Activated CD4-positive, alpha-beta T cell treated with anti-CD3 and anti-CD28 coated beads, Interleukin-2, amount 50 U/mL, for 4 hours (primary cell): Measurements from ENCODE around the gene ADGRG1.

Experiments used
- DNase-seq, 2 experiments: peaks; one replicate each; pipeline ENCODE4 v3.0.0-alpha.2; 2020

Gene ADGRG1

DNA sequence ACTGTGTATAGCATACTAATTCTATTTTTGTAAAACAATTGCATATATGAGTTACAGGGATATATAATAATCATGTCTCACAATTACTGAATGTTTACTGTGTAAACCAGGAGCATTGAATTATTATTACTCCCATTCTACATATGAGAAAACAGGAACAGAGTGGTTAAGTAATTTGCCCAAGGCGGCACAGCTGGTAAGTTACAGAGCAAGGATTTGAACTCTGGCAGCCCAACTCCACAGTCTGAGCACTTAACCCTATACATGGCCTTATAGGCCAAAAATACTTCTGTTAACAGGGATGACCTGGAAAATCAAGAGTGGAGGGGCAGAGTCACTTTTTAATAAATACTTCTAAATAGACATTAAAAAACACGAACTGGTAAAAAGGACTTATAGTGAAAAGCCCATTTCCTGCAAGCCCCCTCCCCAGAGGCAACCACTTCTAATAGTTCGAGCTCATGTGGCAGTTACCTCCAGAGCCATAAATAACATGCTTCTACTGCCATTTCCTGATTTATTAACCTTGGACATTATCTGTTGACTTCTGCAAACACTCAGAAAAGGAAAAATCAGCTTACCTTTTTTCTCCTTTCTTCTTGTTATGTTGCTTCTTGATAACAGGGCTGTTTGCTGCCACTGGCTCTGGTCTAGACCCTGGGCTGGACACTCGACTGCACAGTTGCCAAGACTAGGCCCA is 22.1 kb upstream of the ADGRG1 start:
- DNase-seq: no peak

DNA sequence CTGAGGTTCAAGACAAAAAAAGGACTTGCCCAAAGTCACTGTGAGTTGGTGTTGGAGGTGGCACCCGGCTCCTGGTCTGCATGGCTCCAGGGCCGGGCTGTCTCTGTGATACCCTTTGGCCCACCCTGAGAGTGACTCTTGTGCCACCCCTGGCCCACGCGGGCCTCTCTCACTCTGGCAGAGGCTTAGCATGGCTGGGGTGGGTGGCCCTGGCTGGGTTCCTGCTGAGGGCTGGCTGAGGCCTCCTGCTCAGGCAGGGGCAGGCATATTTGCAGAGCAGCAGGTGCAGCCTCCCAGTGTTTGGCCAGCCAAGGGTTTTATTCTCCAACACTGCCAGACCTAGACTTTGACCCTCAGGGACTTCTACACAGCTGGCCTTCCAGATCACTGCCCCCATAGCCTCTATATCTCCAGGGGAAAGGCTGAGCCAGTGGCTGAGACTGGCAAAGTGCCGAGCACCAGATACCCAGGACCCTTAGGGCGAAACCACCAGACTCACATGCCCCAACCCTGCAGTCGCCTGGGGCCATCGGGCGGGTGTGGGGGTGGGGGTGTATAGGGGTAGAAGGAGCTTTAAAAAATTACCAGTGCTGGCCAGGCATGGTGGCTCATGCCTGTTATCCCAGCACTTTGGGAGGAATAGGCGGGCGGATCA is 21.5 kb upstream of the ADGRG1 start:
- DNase-seq: no peak

DNA sequence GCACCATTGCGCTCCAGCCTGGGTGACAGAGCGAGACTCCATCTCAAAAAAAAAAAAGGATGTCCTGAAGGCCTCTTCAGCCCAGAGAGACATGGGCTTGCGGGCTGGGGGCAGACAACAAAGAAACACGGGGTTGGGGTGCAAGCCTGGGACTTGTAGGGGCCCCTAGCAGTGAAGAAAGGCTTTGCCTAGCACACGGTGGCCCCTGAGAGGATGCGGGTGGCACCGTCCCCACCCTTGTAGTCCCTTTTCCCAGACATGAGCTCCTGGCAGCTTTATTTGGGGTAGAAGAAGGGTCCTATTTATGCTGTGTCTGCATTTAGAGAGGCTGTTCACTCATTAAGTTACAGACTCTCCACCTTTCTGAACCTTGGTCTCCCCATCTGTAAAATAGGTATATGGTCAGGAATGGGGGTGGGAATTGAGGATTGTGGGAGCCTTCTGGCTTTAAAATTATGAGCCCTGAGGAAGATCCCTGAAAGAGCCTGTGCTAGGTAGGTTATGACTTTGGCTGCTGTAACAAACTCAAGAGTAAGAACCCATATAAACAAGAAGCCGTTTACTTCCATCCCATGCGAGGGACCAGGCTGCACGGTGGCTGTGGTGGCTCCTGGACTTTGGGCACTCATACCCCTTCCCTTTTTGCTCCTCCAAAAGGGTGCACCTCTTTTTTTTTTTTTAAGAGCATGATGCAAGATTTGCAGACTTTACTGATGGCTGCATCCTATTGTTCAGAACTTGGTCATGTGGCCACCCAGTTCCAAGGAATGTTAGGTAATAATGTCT is 20.6 kb upstream of the ADGRG1 start:
- no peak for DNase-seq

DNA sequence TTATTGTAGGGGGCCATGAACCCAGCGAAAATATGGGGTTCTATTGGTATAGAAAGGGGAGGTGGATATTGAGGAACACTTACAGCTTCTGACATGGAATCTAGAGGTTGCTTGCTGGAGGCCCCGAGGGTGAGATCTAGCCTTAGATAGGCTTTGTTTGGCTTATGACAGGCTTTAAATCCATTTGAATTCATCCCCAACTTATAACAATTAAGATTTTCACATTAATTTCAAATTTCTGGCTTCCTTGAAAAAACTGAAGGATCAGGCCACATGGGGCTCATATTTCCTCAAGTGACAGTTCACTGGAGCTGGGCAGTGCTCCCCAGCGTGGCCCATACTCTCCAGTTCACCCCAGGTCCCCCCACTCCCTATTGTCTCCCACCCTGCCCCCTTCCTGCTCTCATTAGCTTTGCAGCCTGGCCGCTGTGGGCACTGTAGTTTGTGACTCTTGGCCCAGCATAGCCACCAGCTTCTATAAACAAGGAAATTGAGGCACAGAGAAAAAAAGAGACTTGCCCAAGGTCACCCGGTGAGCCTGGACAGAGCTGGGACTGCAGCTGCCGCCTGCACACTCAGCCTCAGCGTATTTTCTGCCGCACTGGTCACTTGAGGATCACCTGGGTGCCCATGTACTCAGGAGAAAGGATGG is 19.8 kb upstream of the ADGRG1 start:
- no peak for DNase-seq

DNA sequence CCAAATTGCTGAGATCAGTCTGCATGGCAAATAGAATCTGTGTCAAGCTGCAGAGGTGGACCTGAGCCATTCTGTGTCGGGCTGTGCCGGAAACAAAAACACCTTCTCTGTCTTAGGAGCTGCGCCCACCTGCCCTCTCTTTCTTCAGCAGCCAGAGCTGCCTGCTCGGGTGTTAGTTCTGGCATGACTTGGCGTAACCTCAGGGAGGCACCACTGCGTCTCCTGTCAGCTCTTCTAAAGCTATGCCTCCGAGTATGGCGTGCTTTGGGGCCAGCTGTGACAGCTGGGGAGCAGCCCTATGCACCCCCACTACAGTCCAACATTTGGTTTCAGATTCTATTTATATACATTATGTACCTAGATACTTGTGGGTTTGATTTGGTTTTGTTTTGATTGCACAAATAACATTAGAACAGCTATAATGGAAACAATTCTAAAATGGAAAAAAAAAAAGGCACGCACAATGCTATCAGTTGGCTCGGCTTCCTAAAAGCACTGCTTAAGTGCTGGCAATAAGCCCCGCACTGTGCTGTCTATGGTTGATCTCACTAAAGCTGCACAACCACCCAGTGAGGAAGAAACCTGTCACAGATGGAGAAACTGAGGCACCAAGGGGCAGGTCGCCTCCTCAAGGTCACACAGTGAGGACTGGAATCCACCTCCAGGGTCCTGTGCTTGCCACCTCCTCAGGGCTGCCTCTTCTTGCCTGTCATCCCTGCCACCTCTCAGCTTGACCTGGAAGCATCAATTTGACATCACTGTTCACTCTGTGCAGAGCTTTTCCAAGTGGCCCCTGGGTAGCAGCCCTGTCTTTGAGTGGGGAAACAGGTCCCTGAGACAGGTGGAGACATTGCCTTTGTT is 18.7 kb upstream of the ADGRG1 start:
- DNase-seq: peak in 1 of 2 experiments; percentile 13

DNA sequence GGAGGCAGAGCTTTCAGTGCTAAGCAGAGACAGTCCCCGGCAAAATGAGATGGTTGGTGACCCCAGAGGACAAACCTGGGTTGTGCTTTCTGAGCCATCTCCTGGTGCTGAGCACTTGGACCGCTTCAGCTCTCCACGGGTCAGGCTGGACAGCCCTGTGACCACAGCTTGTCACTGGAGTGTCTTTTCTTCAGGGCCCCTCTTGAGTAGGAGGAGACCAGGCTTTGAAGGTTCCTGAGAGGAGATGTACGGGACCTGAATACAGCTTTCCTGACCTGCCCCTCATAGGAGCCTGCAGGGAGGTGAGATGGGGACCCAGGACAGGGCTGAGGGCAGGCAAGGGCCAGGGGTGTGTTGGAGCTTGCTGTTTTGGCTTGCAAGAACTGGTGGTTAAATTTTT is 17.8 kb upstream of the ADGRG1 start:
- DNase-seq: no peak

DNA sequence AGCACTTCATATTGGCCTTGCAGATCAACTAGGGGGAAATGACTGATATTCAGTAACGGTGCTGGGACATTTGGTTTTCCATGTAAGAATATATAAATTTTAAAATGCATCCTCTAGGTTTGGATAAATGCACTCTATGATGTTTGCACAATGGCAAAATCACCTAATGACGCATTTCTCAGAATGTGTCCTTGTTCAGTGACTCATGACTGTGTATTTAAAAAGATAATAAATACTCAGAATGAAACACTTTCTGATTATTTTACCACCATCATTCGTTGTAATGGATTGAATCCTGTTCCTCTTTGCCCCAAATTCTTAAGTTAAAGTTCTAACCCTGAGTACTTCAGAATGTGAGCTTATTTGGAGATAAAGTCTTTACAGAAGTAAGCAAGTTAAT is 17.2 kb upstream of the ADGRG1 start:
- DNase-seq: no peak

DNA sequence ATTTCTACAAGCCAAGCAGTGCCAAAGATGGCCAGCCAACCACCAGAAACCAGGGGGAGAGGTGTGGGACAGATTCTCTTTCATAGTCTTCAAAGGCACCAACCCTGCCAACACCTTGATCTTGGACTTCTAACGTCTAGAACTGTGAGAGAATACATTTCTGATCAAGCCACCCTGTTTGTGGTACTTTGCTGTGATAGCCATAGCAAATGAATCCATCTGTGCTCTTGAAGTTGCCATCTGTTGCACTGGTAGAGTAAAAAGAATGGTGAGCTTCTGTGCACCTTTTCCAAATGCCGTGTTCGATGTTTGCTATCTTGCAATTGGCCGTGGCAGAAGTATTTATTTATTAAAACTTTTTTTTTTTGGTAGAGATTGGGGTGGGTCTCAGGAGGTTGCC is 16.7 kb upstream of the ADGRG1 start:
- DNase-seq: no peak

DNA sequence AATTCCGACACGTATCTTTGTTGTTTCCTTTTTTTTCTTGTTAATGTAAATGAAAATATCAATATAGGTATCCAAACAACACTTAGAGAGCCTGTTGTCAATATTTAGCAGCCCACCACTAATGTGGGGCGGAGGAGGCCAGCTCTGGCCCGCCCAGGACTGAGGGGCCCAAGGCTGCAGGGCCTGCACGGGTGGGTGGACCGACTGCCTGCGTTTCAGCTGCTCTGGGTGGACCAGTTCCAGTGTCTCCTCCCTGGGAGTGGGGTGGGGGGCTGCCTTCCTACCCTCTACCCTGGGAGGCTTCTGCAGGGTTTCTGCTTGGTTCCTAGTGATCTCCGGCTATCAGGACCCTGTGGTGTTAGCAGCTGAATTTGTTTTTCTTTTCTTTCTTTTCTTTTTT is 15.9 kb upstream of the ADGRG1 start:
- DNase-seq: no peak

DNA sequence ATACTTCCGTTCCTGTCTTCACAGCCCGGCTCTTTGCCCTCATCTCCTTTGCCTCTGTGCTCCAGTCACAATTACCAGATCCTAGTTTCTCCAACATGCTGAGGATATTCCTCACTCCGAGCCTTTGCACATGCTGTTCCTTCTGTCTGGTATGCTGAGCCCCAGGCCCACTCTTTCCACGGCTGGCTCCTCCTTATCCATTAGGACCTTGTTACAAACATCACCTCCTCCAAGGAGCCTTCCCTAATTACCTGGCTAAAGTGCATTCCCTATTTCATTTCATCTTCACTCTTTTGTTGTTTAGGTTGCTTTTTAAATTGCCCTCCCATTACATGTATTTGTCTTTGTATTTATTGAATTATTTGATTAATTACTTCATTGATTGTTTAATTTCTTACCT is 14.9 kb upstream of the ADGRG1 start:
- no peak for DNase-seq

DNA sequence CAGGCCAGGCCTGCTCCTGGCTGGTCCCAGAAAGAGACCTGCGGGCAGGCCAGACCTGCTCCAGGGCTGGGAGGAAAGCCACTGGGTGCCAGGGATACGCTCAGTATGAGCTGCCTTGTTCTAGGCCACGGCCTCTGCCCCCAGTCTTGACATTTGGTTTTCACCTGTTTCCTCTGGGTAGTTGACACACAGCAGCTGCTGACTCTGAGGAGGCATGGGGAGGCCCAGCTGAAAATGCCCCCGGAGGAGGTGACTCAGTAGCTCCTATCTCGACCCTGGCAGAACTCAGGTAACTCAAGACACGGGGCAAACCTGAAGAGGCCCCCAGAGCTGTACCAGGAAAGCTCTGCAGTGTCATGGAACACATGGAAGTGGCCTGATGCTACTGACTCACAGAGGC is 13.9 kb upstream of the ADGRG1 start:
- DNase-seq: no peak

DNA sequence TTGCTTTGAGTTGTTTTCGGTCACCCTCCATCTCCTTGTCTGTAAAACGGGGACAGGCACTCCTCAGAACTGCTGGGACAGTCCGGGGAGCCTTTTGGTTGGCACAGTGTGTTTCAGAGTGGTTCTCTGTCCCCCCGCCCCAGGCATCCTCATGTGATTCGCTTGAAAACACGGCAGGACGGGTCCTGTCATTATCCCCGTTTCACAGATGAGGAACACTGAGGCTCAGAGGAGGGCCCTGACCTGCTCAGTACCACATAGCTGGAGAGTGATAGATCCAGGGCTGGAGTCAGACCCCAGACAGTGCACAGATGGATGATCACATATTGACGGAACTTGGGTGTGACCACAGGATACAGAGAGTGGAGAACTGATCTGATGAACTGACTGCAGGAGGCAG is 13.5 kb upstream of the ADGRG1 start:
- no peak for DNase-seq

DNA sequence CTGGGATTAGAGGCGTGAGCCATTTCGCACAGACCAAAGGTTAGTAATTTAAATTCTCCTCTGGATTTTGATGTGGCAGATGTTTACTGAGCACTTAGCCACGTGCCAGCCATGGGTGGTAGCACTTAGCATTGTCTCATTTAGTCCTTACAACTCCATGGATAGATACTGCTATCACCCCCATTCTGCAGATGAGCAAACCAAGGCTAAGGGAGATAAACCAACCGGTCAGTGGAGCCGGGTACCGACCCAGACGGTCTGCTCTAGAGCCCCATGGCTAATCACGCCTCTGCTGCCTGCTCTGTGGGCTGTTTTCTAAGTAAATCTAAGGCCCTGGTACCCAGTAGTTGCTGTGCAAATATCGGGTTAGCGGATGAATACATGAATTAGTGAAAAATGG is 12.6 kb upstream of the ADGRG1 start:
- DNase-seq: no peak

DNA sequence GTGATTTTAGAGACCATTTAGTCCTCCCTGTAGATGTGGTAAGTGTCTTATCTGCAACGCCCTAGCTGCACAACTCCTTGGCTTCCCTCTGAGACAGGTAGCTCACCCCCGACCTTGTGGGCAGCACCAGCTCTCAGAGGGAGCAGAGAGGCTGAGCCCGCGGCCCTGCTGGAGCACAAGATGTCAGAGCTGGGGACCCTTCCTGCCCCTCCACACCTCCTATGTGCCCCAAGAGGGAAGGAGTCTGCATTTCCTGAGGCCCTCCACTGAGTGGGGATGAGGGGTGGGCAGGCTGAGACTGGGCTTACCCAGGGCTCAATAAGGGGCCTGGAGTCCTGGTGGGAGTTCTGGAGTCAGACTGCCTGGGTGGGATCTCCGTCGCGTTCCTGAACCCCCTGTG is 12.2 kb upstream of the ADGRG1 start:
- no peak for DNase-seq

DNA sequence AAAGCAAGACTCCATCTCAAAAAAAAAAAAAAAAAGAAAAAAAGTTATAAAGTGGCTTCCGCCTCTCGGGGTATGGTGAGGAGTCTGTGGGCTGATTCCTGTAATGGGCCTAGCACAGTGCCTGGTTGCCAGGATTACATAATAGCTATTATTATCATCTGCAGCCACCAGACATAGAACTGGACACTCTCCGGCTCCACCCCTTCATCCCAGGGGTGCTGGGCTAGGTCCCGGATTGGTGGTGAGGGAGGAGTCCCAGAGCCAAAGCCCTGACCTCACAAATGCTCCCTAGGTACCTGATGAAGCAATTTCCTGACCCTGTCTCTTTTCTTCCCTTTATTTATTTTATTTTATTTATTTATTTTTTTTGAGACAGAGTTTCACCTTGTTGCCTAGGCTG is 11.6 kb upstream of the ADGRG1 start:
- no peak for DNase-seq

DNA sequence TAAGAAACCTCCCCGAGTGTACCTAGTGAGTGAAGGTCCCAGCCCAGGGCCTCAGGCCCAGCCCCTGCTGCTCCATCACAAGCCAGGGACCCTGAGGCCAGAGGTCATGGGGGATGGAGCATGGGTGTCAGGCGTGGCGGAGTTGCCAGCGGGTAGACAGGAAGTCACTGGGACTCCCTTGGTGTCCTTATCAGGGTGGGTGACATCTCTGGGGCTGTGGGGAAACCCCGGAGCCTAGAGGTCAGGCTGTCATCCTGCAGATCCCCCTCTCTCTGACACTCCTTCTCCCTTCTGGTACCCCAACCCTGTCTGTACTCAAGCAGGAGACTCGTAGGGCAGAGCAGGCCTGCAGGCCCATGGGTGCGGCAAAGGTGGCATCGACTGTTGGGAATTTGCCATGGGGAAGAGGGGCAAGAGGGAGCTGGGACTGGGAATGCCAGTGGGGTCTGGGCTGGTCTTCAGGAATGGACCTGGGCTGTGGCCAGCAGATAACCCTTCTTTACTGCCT is 10.8 kb upstream of the ADGRG1 start:
- DNase-seq: no peak

DNA sequence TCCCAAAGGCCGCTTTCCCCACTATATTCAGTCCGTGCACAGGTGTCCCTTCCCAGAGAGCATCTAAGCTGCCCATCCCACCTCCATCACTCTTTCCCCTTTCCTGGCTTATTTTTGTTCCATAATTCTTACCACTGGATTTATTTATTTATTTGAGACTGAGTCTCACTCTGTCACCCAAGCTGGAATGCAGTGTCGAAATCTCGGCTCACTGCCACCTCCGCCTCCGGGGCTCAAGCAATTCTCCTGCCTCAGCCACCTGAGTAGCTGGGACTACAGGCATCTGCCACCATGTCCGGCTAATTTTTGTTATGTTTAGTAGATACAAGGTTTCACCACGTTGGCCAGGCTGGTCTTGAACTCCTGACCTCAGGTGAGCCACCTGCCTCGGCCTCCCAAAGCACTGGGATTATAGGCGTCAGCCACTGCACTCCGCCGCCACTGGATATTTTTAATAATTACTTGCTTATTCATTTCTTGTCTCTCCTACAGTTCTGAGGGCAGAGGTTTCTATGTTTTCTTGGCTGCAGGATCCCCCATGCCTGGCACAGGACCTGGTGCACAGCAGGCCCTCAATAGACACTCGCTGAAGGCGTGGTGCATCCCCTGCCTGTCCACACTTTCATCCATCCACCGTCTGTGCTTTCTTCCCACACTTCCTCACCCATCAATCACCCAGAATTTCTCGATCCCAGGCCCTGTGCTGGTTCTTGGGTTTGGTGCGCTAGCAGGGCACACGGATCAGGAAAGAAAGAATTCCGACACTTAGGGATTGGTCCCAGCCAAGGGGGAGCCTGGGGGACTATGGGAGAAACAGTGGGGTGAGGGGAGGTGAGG is 9.9 kb upstream of the ADGRG1 start:
- DNase-seq: no peak

DNA sequence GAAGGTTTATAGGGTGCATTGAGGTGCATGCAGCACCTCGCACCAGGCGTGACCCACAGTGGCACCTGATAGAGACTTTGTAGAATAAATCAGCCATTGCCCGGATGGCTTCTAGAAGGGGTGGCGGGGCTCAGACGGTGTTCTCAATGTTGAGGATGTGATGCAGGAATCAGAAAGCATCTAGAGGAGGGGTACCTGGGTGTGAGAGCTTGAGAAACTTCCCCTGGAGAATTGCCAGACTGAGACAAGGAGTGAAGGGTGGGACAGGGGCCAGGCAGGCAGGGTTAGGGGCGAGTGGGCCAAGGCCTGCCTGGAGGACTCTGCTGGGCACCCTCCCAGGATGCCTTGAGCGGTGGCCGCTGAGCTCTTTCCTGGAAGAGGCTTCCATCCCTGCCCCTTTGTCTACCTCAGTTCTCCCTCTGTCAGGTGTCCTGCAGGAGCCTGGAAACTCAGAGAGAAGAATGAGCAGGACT is 9.3 kb upstream of the ADGRG1 start:
- DNase-seq: no peak

DNA sequence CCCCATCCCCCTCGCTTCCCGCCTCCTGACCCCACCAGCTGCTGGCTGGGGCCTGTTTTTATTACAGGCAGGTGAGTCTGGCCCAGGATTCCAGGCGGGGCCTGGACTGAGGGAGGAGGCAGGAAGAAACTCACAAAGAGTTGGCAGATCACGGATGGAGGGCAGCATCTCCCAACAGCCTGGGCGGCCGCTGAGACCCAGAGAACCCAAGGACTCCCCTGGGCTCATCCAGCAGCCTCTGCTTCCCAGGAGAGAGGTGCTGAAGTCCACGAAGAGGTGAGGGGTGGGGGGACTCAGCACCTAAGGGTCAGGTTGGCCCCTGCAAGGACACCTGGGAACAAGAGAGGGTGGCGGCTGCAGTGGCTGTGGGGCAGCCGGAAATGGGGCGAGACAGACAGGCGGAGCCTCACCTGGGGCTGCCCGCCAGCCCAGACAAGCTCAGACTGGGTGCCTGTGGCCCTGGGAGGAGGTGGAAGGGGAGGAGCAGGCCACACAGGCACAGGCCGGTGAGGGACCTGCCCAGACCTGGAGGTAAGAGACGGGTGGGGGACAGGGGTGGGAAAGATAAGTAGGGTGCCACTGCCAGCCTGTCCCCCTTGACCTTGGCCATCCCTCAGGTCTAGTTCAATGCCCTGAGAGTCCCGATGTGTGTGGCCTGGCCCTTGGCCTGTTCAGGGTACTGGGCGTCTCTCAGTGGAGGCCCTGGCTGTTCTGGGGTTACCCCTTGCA is 8.7 kb upstream of the ADGRG1 start:
- DNase-seq: no peak
